MM.1S (cell line): Measurements from ENCODE around the gene ADAR.

ENCODE experiments used
- CTCF ChIP-seq: fragments of 300-600 bp; sonication (generic); IDR thresholded peaks from 2 replicates; pipeline ENCODE4 v1.5.1; 2016; ENCODE audit warnings: antibody characterized with exemption, low read length, mixed read lengths
- EZH2 ChIP-seq: fragments of 300-600 bp; sonication (generic); optimal IDR thresholded peaks from 2 replicates; pipeline ENCODE3; 2017; ENCODE audit warnings: low read depth, mild to moderate bottlenecking, antibody characterized with exemption, low read length, mixed read lengths
- EZH2phosphoT487 ChIP-seq: fragments of 300-600 bp; sonication (generic); IDR thresholded peaks from 2 replicates; pipeline ENCODE4 v1.6.1; 2018; ENCODE audit warnings: antibody characterized with exemption, low read length

- TF ChIP-seq CTCF (no peak), EZH2phosphoT487 (no peak), EZH2 (no peak)
Observed at GRCh38 chr1:154551474-154551873, 56.5 kb downstream of the ADAR start.
